Mesodermal cell (in vitro differentiated cells): ENCODE results near the gene LDLRAP1.

Experiments used
- H3K27ac ChIP-seq: 2 replicates; pipeline ENCODE4 v1.7.0; 2013; ENCODE audit warnings: mild to moderate bottlenecking, low read depth, low read length, moderate library complexity; ENCODE audit not compliant: severe bottlenecking
- H3K36me3 ChIP-seq: 2 replicates; pipeline ENCODE4 v1.7.1; 2013; ENCODE audit warnings: mild to moderate bottlenecking, low read length, moderate library complexity; ENCODE audit not compliant: control insufficient read depth, insufficient read depth
- H3K4me1 ChIP-seq: one replicate; pipeline ENCODE4 v1.7.1; 2013; ENCODE audit warnings: mild to moderate bottlenecking, low read length; ENCODE audit not compliant: insufficient read depth, control insufficient read depth, poor library complexity, severe bottlenecking
- H3K4me3 ChIP-seq: 2 replicates; pipeline ENCODE4 v1.7.0; 2013; ENCODE audit warnings: low read length, control low read depth, mild to moderate bottlenecking; ENCODE audit not compliant: insufficient read depth, poor library complexity, severe bottlenecking; ENCODE audit errors: extremely low read depth
- H3K9me3 ChIP-seq: 2 replicates; pipeline ENCODE4 v1.7.1; 2013; ENCODE audit warnings: mild to moderate bottlenecking, low read length, moderate library complexity; ENCODE audit not compliant: control insufficient read depth
- WGBS, 2 experiments: methylation state at CpG; one replicate each; pipeline ENCODE4 v1.1.5; 2013; ENCODE audit warnings: missing lambda C conversion rate in 2 of 2; ENCODE audit not compliant: insufficient coverage in 2 of 2; 5-methylcytosine and 5-hydroxymethylcytosine counted together

The LDLRAP1 gene

DNA sequence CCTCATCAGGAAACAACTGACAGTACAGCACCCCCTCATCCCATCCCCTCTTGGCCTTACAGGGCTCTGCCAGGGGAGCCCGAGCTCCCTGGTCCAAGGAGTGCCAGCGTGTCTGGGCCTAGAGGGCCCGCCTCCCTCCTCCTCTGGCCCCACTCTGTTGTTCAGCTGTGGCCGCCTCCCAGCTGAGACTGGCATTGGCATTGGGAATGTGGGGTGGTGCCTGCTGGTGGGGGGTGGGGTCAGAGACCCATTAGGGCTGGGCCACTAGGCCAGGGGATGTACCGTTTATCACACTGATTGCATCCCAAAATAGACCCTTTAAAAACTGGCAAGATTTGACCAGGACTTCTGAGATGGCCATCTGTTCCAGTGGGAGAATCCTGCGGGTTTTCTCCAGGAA, 1.4 kb downstream of the LDLRAP1 start:
- no peaks in the 10 kb centered on the region for H3K9me3 ChIP-seq
- WGBS, 2 experiments, result 75 to 77% methylated on average over 2 of the region's 6 CpGs
- H3K4me3 ChIP-seq, result no peak overlapping the region
- H3K36me3 ChIP-seq, result no peaks in the 10 kb centered on the region
- H3K27ac ChIP-seq, result no peak overlapping the region
- H3K4me1 ChIP-seq, result peaks cover 12% of the 10 kb centered on the region

DNA sequence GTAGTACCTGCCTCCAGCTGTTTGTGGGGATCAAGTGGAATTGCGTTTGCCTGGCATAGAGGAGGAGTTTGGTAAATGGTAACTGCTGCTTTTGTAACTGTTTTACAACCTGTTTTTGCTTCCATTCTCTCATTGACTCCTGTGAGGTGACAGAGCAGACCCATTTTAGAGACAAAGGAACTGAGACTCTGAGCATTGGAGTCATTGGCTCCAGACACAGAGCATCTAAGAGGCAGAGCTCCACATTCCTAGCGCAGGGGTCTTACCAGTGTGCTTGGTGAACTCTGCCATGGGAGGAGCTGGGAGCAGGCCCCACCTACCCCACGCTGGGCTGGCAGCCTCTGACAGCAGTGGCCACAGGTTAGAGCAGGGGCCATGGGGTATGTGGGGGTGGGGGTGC, 2.4 kb downstream of the LDLRAP1 start:
- Histone ChIP-seq H3K27ac (no peak overlapping the region), H3K4me3 (no peak overlapping the region), H3K36me3 (no peaks in the 10 kb centered on the region), H3K4me1 (peaks cover 14% of the 10 kb centered on the region), H3K9me3 (no peaks in the 10 kb centered on the region)
- WGBS, 2 experiments, result 83 to 100% methylated on average over 1 of the region's 3 CpGs

DNA sequence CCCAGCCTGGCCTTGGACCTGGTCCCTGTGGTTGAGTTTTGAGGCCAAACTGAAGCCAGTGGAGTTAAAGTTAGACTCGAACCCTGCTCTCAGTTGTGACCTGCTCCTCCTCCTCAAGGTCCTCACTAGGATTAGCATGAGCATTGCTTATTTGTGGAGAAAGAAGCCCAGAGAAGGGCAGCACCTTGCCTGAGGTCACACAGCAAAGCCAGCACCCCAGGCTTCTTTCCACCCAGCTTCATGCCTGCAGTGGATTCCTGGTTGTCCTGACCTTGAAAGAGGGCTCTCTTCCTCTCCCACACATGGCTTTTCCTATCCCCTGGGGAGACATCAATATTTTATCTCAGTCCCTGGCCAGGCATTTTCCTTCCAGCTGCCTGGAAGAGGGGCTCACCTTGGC, 2.8 kb downstream of the LDLRAP1 start:
- H3K36me3 ChIP-seq, result no peaks in the 10 kb centered on the region
- WGBS, 2 experiments, result 100% methylated on average over 1 of the region's 1 CpG
- peaks cover 14% of the 10 kb centered on the region for H3K4me1 ChIP-seq
- H3K4me3 ChIP-seq, result no peak overlapping the region
- H3K9me3 ChIP-seq, result no peaks in the 10 kb centered on the region
- no peak overlapping the region for H3K27ac ChIP-seq

DNA sequence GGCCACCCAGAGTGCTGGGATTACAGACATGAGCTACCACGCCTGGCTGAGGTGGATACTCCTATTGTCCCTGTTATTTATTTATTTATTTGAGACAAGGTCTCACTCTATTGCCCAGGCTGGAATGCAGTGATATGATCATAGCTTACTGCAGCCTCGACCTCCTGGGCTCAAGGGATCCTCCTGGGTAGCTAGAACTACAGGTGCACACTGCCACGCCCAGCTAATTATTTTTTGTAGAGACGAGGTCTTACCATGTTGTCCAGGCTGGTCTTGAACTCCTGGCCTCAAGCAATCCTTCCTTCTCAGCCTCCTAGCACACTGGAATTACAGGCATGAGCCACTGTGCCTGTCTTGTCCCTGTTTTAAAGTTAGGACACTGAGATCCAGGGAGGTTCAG, 5.2 kb downstream of the LDLRAP1 start:
- H3K9me3 ChIP-seq, result no peaks in the 10 kb centered on the region
- H3K36me3 ChIP-seq, result no peaks in the 10 kb centered on the region
- 91 to 100% methylated on average over 3 to 4 of the region's 4 CpGs for WGBS, 2 experiments
- no peak overlapping the region for H3K4me3 ChIP-seq
- peaks cover 14% of the 10 kb centered on the region for H3K4me1 ChIP-seq
- H3K27ac ChIP-seq, result no peak overlapping the region

DNA sequence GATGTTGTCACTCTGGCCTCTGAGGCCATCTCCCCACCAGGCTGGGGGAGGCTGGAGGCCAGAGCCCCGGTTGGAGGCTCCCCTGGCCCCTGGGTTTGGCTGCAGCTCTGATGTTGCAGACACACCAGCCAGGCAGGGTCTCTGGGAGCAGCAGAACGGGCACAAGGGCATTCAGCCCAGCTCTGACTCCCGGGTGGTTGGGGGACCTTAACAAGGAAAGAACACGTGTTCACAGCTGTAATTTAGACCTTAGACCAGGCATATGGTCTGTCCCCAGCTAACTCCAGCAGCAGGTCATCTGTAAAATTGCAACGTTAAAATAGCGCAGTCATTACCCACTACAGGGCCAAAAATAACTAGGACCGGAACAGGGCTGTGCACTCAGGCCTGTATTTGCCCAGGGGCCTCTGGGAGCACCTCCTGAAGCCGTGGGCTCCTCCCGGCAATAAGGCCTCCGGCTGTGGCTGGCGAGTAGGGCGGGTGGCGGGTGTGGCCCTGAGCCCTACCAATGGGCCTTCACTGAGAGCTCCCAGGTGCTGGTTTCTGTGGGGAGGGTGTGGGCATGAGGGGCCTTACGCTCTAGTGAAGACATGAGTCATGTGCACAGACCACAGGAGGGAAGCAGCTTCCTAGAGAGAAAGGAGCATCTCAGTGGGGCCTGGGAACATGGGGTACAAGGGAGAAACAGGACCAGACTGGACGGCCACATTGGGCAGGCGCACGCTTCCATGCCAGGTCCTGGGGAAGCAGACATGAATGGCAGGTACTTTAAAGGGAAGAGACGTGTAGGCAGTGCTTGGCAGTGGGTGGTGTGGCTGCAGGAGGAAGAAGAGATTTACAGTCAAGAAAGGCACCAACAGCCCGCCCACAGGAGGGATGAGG, 6.1 kb downstream of the LDLRAP1 start:
- Histone ChIP-seq H3K4me1 (peaks cover 12% of the 10 kb centered on the region), H3K4me3 (no peak overlapping the region), H3K9me3 (no peaks in the 10 kb centered on the region), H3K36me3 (no peaks in the 10 kb centered on the region), H3K27ac (no peak overlapping the region)
- 84 to 86% methylated on average over 15 to 18 of the region's 19 CpGs for WGBS, 2 experiments

DNA sequence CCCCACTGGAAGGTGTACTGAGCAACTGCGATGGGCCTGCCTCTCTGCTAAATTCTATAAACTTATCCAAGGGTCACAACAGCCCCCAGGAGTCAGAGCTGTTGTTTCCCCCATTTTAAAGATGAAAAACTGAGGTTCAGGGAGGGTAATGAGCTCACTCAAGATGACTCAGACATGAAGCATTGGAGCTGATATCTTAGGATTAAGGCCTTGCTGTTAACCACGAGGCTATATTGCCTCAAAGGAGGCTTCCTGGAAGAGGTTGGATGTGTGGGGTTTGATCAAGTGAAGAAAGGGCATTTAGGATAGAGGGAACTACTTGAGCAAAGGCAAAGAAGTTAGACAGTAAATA, 6.7 kb downstream of the LDLRAP1 start:
- H3K9me3 ChIP-seq, result no peaks in the 10 kb centered on the region
- peaks cover 13% of the 10 kb centered on the region for H3K4me1 ChIP-seq
- WGBS, 2 experiments, result 54 to 80% methylated on average over 1 of the region's 2 CpGs
- no peak overlapping the region for H3K4me3 ChIP-seq
- H3K27ac ChIP-seq, result no peak overlapping the region
- no peaks in the 10 kb centered on the region for H3K36me3 ChIP-seq

DNA sequence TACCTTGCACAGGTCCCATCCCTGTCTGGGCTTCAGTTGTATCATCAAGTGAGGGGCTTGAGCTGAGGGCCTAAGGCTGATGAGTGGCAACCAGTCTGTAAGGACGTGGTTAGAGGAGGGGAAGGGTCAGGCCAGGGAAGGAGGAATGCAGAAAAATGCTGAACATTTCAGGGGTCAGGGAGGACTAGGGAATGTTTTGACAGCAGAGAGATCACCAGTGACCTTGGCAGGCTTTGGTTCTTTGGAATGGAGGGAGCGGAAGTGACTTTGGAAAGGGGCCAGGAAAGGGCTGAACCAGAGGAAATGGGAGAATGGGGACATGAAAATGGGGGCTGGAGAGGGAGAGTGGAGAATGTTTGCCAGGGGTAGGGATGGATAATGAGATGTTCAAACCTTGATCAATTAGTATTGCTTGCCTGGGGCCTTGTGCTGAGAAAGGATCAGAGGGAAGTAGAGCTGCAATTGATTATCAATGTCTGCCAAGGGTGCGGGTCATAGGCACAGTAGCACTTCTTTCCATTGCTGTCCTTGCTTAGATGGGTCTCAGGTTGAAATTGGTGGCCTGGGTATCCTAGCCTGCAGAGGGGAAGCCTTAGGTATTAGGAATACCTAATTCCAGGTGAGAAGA, 7.4 kb downstream of the LDLRAP1 start:
- Histone ChIP-seq H3K36me3 (no peaks in the 10 kb centered on the region), H3K9me3 (no peaks in the 10 kb centered on the region), H3K4me3 (no peak overlapping the region), H3K4me1 (peaks cover 13% of the 10 kb centered on the region), H3K27ac (no peak overlapping the region)
- WGBS, 2 experiments, result 88 to 93% methylated on average over 3 of the region's 3 CpGs

DNA sequence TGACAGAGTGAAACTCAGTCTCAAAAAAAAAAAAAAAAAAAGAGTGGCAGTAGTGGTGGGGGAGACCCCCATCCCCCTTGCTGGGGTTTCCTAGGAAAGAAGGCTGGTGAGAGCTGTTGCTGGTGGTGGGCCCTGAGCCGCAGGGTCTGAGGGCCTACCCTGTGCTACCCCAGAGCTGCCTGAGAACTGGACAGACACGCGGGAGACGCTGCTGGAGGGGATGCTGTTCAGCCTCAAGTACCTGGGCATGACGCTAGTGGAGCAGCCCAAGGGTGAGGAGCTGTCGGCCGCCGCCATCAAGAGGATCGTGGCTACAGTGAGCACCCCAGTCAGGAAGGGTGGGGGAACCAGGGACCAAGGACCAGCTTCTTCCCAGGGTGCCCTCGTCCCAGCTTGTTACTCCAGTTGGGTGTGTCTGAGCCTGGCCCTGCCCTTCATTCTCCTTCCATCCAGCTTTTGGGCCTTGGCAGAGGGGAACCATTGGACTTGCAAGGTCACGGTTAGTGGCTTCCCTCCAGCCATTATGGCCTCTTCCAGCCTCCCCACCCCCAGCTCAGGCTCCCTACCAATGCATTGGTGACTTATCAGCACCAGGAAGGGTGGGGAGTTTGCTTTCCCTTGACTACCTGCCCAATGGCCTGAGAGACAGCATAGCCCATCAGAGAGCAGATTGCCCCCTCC, 10.5 kb downstream of the LDLRAP1 start:
- WGBS, 2 experiments, result 94 to 95% methylated on average over 9 to 11 of the region's 11 CpGs
- no peak overlapping the region for H3K4me3 ChIP-seq
- no peak overlapping the region for H3K27ac ChIP-seq
- peaks cover 15% of the 10 kb centered on the region for H3K4me1 ChIP-seq
- no peaks in the 10 kb centered on the region for H3K9me3 ChIP-seq
- no peaks in the 10 kb centered on the region for H3K36me3 ChIP-seq

DNA sequence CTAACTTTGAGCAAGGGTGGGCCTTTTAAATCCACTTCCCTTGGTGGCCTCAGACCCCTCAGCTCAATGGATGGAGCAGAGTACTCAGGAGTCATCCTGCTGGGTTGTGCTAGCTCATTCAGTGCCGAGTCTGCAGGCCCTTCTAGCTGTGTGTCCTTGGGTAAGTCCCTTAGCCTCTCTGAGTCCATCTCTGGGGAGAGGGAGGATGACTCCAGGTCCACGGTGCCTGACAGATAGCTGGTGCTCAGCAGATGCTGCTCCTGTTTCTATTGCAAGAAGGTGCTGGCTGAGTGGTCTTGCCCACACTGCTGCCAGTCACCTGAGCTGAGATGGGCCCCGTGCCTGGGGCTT, 11.0 kb downstream of the LDLRAP1 start:
- no peaks in the 10 kb centered on the region for H3K36me3 ChIP-seq
- 94 to 100% methylated on average over 2 to 3 of the region's 3 CpGs for WGBS, 2 experiments
- no peaks in the 10 kb centered on the region for H3K9me3 ChIP-seq
- H3K27ac ChIP-seq, result no peak overlapping the region
- H3K4me1 ChIP-seq, result peaks cover 14% of the 10 kb centered on the region
- no peak overlapping the region for H3K4me3 ChIP-seq

DNA sequence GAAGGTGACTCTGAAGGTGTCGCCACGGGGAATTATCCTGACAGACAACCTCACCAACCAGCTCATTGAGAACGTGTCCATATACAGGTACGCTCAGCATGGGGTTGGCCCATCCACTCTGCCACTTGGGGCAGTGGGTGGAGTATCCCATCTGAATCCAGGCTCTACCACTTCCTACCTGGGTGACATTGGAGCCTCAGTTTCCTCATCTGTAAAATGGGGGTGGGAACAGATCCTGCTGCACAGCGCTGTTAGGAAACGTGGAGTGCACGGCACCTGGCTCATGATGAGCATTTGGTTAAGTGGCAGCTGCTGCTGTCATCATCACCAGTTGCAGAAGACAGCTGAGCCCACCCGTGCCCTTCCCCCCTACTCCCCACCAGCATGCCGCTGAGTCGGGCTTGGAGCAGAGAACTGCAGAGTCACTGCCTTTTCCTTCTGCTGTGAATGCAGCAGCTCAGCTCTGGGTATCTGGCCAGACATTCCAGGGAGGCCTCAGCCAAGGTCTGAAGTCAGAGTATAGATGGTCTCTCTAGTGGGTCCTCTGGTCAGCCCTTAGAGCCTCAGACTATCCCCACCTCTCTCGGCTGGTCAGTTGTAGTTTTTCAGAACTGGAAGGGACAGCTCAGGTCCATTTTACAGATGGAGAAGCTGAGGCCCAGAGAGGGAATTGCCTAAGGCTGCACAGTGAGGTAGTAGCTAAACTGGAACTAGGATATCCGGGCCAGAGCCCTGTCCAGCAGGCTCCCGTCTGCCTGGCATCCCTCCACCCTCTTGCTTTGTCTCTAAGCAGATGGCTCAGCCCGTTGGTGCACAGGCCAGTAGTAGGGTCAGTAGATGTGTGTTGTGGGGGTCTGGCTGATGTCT, 11.7 kb downstream of the LDLRAP1 start:
- H3K9me3 ChIP-seq, result no peaks in the 10 kb centered on the region
- 90 to 91% methylated on average over 4 to 11 of the region's 14 CpGs for WGBS, 2 experiments
- H3K4me1 ChIP-seq, result peaks cover 11% of the 10 kb centered on the region
- H3K36me3 ChIP-seq, result no peaks in the 10 kb centered on the region
- H3K4me3 ChIP-seq, result no peak overlapping the region
- no peak overlapping the region for H3K27ac ChIP-seq
